IPS-18c (cell line): ENCODE data around the gene KLHL6.
"Not testable (repeated sequence)": the region's sequence is repeated elsewhere in the genome, so short reads cannot be mapped to it uniquely, and the experiment has no call there.

Experiments used
- H3K4me3 ChIP-seq: 2 replicates; pipeline ENCODE4 v1.7.0; 2013; ENCODE audit warnings: low read depth, mild to moderate bottlenecking, low read length, moderate library complexity; ENCODE audit not compliant: insufficient read depth
- H3K9me3 ChIP-seq: one replicate; pipeline ENCODE4 v1.6.1; 2013; ENCODE audit warnings: mild to moderate bottlenecking, low read length, moderate library complexity; ENCODE audit not compliant: control insufficient read depth, insufficient read depth

Gene KLHL6

DNA sequence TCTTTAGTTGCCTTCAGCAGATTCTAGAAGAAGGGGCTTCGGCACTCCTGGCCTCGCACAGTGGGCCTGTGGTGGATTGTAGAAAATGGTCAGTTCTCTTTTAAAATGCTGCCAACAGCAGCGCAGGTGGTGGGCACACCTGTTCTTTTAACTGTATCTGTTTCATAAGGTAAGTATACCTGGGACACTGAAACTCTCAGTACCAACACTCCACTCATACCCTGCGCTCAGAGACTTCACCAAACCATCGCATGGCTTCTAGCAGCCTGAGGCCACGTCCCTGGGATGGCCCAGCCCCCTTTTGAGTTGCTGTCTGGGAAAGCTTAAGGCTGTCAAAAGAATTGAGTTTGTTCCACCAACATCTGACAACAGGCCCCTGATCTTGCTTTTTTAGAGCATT lies 70.4 kb downstream of the KLHL6 start:
- Histone ChIP-seq H3K9me3 (peaks cover 2% of the 10 kb centered on the region), H3K4me3 (no peak overlapping the region)

DNA sequence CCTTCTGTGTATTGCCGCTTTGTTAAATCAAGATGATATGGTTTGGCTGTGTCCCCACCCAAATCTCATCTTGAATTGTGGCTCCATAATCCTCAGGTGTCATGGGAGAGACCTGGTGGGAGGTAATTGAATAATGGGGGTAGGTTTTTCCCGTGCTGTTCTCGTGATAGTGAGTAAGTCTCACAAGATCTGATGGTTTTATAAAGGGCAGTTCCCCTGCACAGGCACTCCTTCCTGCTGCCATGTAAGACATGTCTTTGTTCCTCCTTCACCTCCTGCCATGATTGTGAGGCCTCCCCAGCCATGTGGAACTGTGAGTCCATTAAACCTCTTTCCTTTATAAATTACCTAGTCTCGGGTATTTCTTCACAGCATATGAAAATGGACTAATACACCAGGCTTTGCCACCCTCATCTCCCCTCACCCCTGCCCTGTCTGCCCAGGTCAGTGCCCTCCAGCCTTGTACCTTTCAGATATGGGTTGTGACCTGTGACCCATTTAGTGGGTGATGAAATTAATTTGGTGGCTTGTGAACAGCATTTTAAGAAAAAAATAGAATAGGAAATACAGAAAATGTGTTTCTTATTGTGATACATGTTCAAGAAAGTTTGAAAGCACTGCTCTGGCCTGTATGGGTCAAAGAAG lies 71.0 kb downstream of the KLHL6 start:
- peaks cover 2% of the 10 kb centered on the region for H3K9me3 ChIP-seq
- H3K4me3 ChIP-seq = no peak overlapping the region

DNA sequence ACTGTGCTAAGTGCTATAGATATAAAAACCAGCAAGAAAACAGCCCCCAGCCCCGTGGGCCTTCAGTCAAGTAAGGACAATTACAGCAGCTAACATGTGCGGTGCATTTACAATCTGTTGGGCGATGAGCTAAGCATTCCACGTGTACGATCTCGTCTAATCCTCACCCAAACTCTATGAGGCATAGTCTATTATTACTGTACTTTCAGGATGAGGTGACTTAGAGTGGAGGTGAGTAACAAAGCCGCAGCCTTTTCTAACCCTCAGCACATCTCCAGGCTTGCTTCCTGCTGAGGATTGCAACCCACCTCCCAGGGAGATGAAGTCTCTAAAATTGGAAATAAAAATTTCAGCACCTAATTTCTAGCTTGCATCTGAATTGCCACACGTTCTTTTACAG lies 73.9 kb downstream of the KLHL6 start:
- Histone ChIP-seq H3K9me3 (no peaks in the 10 kb centered on the region), H3K4me3 (no peak overlapping the region)

DNA sequence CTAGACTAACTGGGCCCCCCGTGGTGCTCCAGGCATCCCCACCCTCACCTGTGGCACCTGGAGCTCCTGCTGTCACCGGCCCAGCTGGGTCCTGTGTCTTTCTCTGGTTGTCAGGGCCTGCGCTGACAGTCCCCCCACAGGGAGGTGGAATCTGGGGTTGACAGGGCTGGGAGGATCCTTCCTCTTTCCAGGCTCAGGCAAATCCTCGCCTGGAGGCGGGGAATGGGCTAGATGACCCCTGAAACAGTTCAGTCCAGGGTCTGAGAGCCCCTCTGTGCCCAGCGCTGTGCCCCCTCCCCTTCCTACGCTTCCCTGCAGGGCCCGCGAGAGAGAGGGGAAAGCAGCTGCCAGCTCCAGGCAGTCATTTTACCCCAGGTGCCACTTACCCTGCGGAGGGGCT lies 77.0 kb downstream of the KLHL6 start:
- H3K4me3 ChIP-seq = no peak overlapping the region
- no peaks in the 10 kb centered on the region for H3K9me3 ChIP-seq

DNA sequence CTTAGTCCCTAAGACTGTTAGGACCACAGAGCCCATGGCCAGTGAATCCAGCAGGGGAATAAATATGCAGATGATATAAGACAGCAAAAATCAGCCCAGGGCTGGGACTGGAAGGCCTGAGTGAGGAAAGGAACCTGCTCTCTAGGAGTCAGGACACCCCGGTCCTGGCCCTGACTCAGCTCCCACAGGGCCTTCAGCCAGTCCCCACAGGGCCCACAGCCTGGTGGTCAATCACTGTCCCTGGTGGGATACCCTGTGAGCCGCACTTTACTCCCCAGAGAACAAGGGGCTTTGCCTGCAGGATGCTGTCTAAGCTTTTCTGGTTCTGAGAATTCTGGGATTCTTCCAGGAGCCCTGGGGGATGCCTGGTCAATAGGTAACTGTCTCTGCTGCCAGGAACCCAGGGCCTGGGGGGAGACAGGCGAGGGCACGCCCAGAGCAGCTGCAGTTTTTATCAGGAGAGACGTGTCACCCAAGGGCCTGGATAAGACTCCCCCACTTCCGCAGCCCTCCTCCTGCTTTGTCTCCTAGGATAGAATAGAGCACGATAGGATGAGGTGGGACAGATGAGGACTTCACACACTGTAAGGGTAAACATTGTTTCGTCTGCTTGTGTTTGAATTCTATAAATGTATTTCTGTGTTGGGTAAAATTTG lies 77.6 kb downstream of the KLHL6 start:
- no peaks in the 10 kb centered on the region for H3K9me3 ChIP-seq
- H3K4me3 ChIP-seq = no peak overlapping the region

DNA sequence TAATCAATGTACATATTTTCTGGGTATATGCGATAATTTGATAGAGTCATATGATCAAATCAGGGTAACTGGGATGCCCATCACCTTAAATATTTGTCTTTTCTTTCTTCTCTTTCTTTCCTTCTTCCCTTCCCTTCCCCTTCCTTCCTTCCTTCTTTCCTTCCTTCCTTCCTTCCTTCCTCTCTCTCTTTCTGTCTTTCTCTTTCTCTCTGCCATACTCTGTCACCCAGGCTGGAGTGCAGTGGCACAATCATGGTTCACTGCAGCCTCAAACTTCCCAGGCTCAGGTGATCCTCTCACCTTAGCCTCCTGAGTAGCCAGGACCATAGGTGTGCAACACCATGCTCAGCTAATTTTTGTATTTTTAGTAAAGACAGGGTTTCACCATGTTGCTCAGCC lies 79.7 kb downstream of the KLHL6 start:
- H3K4me3 ChIP-seq, H3K9me3 ChIP-seq: not testable (repeated sequence)

DNA sequence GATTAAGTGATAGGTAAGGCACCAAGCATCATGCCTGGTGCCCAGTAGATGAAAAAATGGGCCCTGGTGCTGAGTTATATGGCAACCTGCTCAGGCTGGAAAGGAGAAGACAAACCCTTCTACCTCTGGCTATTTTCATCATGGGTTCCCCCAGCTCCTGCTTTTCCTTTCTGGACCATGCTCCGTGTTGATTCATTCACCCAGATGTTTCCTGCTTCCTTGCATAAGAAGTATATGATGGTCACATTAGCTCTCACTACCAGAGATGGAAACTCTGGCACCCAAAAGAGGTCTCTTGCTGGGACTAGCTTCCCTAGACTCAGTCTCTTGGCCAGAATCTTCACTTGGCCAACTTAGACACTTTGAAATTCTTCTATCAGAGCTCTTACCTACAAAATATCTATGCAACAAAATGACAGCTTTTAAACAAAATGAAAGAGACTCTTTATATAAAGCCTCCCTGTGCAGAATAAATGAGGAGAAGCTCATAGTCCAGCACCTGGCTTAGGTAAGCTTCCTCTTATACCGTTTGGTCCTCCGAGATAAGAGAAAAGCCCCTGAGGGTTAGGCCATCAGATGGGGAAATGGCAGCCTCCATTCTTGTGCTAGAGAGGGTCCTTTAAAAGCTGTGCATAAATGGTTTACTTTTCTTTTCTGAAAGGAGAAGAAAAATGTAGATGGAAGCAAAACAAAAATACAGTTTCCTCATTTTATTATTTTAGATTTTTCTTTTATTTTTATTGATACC lies 80.3 kb downstream of the KLHL6 start:
- no peak overlapping the region for H3K4me3 ChIP-seq
- no peaks in the 10 kb centered on the region for H3K9me3 ChIP-seq

DNA sequence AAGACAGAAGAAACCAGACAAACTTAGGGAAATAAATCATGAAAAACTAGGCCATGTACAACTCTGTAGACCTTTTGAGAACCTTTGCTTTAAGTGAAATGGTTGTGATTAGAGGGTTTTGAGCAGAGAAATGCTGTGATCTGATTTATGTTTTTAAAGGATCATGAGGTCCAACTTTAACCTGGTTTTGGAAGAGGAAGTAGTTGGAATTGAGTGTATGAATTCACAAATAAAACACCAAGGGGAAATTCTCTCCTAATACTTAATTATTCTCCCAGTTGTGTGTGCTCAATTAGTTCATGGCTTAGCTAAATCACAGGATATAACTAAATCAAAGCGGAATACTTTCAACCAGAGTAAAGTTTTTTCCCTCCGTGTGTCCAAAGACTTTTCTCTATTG lies 81.5 kb downstream of the KLHL6 start:
- Histone ChIP-seq H3K4me3 (no peak overlapping the region), H3K9me3 (no peaks in the 10 kb centered on the region)

DNA sequence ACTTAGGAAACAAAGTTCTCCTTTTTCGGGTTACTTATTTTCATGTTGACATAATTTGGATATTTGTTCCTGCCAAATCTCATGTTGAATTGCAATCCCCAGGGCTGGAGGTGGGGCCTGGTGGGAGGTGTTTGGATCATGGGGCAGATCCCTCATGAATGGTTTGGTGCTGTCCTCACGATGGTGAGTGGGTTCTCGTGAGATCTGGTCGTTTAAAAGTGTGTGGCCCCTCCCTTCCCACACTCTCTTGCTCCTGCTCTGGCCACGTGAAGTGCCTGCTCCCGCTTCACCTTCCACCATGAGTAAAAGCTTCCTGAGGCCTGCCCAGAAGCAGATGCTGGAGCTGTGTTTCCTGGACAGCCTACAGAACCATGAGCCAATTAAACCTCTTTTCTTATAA lies 83.4 kb downstream of the KLHL6 start:
- no peaks in the 10 kb centered on the region for H3K9me3 ChIP-seq
- H3K4me3 ChIP-seq = no peak overlapping the region

DNA sequence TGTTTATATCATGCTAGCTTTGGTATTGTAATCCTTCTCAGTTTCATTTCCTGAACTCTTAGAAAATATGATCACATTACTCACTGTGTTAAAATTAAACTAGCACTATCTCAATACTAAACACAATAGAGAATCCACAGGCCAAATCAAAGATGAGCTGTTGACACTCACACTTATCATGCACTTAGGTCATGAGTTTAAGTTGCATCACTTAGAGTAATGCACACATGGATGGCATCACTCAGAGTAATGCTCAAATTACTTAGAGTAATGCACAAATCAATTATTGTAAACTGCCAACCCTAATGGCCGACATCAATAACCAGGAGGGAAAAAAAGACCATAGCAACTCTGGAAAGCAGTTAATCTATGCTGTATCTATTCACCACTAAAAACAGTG lies 87.1 kb downstream of the KLHL6 start:
- Histone ChIP-seq H3K9me3 (no peaks in the 10 kb centered on the region), H3K4me3 (no peak overlapping the region)

DNA sequence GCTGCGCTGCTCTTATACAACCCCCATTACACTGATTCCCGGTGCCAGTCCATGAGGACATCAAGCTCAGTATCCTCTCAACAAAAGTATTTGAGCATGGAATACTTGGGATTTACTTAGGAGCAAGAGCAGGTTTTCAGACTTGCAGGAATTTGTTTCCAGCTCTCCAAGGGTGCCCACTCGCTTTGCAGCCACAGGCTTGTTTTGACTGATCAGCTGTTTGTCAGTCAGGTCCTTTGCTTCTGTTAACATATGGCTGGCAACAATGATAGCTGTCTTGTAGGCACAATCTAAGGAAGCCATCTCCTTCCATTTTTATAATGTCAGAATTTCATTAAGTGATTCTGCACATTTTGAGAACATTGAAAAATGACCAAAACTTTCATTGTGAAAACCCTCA lies 88.9 kb downstream of the KLHL6 start:
- Histone ChIP-seq H3K4me3 (no peak overlapping the region), H3K9me3 (no peaks in the 10 kb centered on the region)

DNA sequence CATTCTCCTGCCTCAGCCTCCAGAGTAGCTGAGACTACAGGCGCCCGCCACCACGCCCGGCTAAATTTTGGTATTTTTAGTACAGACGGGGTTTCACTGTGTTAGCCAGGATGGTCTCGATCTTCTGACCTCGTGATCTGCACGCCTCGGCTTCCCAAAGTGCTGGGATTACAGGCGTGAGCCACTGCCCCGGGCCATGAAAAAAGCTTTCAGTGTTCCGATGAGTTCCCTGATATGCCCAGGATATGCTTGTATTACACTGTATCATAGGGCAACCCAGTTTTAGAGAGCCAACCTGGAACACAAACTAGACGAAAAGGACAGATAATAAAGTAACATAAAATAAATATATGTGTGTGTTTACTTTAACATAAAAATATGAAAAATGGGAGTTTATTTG lies 89.8 kb downstream of the KLHL6 start:
- H3K9me3 ChIP-seq, H3K4me3 ChIP-seq: not testable (repeated sequence)

DNA sequence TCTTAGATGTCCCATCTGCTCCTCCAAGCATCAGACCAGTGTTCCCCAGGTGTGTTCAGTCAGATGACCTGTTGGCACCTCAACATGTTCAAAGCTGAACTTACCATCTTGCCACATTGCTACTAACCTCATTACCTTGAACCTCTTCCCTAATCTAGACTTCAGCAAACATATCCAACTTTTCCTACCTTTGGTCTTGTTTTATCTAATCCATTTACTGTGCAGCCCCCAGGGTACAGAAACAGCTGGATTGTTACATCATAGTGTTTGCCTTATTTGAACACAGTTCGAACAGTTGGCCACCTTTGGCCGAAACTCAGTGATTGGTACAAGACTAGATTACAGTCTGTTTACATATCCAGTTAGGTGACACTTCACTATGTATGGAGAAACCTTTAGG lies 91.0 kb downstream of the KLHL6 start:
- no peak overlapping the region for H3K4me3 ChIP-seq
- no peaks in the 10 kb centered on the region for H3K9me3 ChIP-seq

DNA sequence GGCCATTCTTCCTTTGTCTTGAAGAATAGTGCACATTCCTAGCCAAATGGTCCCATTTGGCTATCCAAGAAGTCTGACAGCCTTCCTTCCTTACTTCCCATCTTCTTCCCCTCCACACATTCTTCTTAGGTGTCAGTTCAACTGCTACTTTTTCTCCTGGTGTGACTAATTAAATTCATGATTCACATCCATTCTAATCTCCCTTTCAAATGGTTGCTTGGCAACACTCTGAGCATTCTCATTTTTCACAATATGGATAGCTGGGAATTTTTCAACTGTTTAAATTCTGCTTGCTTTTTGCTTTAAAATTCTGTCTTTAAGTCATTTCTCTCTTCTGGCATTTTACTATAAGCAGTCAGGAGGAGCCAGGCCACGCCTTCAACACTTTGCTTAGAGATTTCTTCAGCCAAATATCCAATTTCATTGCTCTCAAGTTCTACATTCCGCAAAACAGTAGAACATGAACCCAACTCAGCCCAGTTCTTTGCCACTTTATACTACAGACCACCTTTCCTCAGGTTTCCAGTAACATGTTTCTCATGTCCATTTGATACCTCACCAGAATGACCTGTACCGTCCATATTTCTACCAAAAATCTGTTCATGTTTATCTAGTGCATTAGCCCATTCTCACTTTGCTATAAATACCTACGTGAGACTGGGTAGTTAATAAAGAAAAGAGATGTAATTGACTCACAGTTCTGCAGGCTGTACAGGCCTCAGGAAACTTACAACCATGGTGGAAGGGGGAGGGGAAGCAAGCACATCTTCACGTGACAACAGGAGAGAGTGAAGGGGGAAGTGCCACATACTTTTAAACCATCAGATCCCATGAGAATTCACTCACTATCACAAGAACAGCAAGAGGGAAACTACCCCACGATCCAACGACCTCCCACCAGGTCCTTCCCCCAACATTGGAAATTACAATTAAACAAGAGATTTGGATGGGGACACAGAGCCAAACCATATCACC lies 95.1 kb downstream of the KLHL6 start:
- Histone ChIP-seq H3K9me3 (no peaks in the 10 kb centered on the region), H3K4me3 (no peak overlapping the region)

DNA sequence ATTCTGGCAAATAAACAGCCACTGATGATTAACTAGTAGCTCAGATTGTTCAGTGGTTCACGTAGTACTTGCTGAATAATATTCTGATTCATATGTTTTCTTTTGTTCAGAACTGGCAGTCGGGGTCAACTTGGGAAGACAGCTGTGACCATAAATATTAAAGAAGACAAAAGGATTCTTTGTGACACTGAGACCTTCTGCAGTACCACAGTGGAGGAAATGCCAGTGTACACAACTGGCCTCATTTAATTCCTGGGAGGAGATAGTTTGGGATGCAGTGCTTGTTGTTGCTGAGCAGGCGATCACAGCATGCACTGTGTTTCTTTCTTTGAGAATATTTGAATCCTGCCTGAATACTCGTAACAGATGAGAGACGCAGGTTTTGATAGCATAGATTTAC lies 100.4 kb downstream of the KLHL6 start:
- Histone ChIP-seq H3K9me3 (no peaks in the 10 kb centered on the region), H3K4me3 (no peak overlapping the region)

DNA sequence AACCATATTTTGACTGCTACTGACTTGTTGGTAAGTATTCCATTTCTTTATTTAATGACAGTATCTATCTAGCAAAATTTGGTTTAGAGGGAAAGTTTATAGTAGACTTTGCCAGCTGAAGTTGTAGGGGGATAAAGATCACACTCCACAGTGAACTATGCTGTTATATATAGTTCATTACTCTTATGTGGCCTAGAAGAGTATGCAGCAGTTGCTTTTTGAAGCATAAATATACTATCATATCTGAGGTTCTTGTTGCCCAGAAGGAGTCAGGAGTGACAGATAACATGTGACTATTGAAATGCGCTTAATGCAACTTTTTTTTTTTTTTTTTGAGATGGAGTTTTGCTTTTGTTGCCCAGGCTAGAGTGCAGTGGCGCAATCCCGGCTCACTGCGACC lies 101.4 kb downstream of the KLHL6 start:
- Histone ChIP-seq H3K4me3 (no peak overlapping the region), H3K9me3 (no peaks in the 10 kb centered on the region)

DNA sequence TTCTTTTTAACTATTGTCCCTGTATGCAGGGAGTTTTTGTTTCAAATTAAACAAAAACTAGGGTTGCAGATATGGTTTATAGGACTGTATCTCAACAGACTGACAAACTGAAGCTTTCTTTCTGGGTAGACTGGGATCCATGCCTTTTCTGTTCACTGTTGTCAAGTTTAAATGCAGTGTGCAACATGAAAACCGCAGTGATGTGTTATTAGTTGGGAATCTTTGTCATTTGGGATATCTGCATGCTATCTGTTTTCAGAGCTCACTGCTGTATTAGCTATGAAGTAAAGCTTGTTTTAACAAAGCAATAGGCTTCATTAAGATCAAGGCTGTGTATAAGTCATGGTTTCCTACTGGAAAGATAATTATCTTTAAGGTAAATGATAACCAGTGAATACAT lies 105.7 kb downstream of the KLHL6 start:
- Histone ChIP-seq H3K9me3 (no peaks in the 10 kb centered on the region), H3K4me3 (no peak overlapping the region)
